WTC11 (cell line): ENCODE measurements around the gene ANKRD27. TPM values are rescaled to one million over a fixed set of nuclear protein-coding genes. Genes with fewer than 3 reads are reported as not detected.

Experiments
- ETV6 ChIP-seq: sonication (generic); formaldehyde crosslinking; IDR thresholded peaks from 2 replicates; pipeline ENCODE4 v1.8.1; 2022; ENCODE audit warnings: mild to moderate bottlenecking, missing genetic modification reagents
- FOXK1 ChIP-seq: sonication (generic); formaldehyde crosslinking; IDR thresholded peaks from 2 replicates; pipeline ENCODE4 v1.8.0; 2022; ENCODE audit warnings: mild to moderate bottlenecking, moderate library complexity, missing genetic modification reagents
- GABPB1 ChIP-seq: sonication (generic); formaldehyde crosslinking; IDR thresholded peaks from 2 replicates; pipeline ENCODE4 v1.8.1; 2023; ENCODE audit warnings: mild to moderate bottlenecking, missing genetic modification reagents
- GTF2I ChIP-seq: fragments of 250-450 bp; sonication (Bioruptor Pico); conservative IDR thresholded peaks from 2 replicates; pipeline ENCODE4 v1.4.0; 2021; ENCODE audit warnings: mild to moderate bottlenecking
- HMGA2 ChIP-seq: fragments of 250-450 bp; sonication (Bioruptor Pico); IDR thresholded peaks from 2 replicates; pipeline ENCODE4 v1.4.0; 2021; ENCODE audit warnings: mild to moderate bottlenecking, moderate library complexity
- JAZF1 ChIP-seq: fragments of 250-450 bp; sonication (Bioruptor Pico); IDR thresholded peaks from 2 replicates; pipeline ENCODE4 v1.9.0; 2021; ENCODE audit warnings: moderate library complexity, mild to moderate bottlenecking, inconsistent platforms
- NFATC4 ChIP-seq: fragments of 250-450 bp; sonication (Bioruptor Pico); IDR thresholded peaks from 2 replicates; pipeline ENCODE4 v1.9.0; 2021; ENCODE audit warnings: mild to moderate bottlenecking
- NFYB ChIP-seq: sonication (generic); formaldehyde crosslinking; conservative IDR thresholded peaks from 2 replicates; pipeline ENCODE4 v1.8.0; 2022; ENCODE audit warnings: low read depth, missing genetic modification reagents
- PRRX2 ChIP-seq: fragments of 250-450 bp; sonication (Bioruptor Pico); IDR thresholded peaks from 2 replicates; pipeline ENCODE4 v1.8.0; 2021; ENCODE audit warnings: mild to moderate bottlenecking
- ZNF138 ChIP-seq: sonication (generic); formaldehyde crosslinking; conservative IDR thresholded peaks from 2 replicates; pipeline ENCODE4 v1.8.1; 2022; ENCODE audit warnings: mild to moderate bottlenecking, moderate library complexity, missing genetic modification reagents
- ZNF232 ChIP-seq: sonication (generic); formaldehyde crosslinking; IDR thresholded peaks from 2 replicates; pipeline ENCODE4 v1.8.0; 2022; ENCODE audit warnings: mild to moderate bottlenecking, missing genetic modification reagents
- ZNF263 ChIP-seq: sonication (generic); formaldehyde crosslinking; IDR thresholded peaks from 2 replicates; pipeline ENCODE4 v1.8.1; 2022; ENCODE audit warnings: low read depth, mild to moderate bottlenecking, moderate library complexity, missing genetic modification reagents
- ZNF423 ChIP-seq: fragments of 250-450 bp; sonication (Bioruptor Pico); IDR thresholded peaks from 2 replicates; pipeline ENCODE4 v2.1.2; 2022; ENCODE audit warnings: mild to moderate bottlenecking, moderate library complexity
- ZNF671 ChIP-seq: fragments of 250-450 bp; sonication (Bioruptor Pico); IDR thresholded peaks from 2 replicates; pipeline ENCODE4 v1.8.0; 2021; ENCODE audit warnings: mild to moderate bottlenecking
- total RNA-seq: library from RNA; stranded (reverse); gene quantifications from 3 replicates; pipeline ENCODE4 v1.2.3, GENCODE V29; 2021
- TF ChIP-seq, protein P1 (sequence below): sonication (generic); formaldehyde crosslinking; IDR thresholded peaks from 2 replicates; pipeline ENCODE4 v1.8.1; 2022; ENCODE audit warnings: missing genetic modification reagents, borderline replicate concordance
- TF ChIP-seq, protein P2 (sequence below): fragments of 250-450 bp; sonication (Bioruptor Pico); IDR thresholded peaks from 2 replicates; pipeline ENCODE4 v1.9.0; 2021; ENCODE audit warnings: mild to moderate bottlenecking
- TF ChIP-seq, protein P3 (sequence below): sonication (generic); formaldehyde crosslinking; IDR thresholded peaks from 2 replicates; pipeline ENCODE4 v1.8.0; 2022; ENCODE audit warnings: mild to moderate bottlenecking, missing genetic modification reagents
- TF ChIP-seq, protein P4 (sequence below): sonication (generic); formaldehyde crosslinking; IDR thresholded peaks from 2 replicates; pipeline ENCODE4 v1.8.0; 2022; ENCODE audit warnings: mild to moderate bottlenecking, missing genetic modification reagents
- TF ChIP-seq, protein P5 (sequence below): sonication (generic); formaldehyde crosslinking; IDR thresholded peaks from 2 replicates; pipeline ENCODE4 v1.8.1; 2023; ENCODE audit warnings: mild to moderate bottlenecking, missing genetic modification reagents, moderate library complexity
- TF ChIP-seq, protein P6 (sequence below): sonication (generic); formaldehyde crosslinking; IDR thresholded peaks from 2 replicates; pipeline ENCODE4 v1.8.0; 2023; ENCODE audit warnings: missing genetic modification reagents
- TF ChIP-seq, protein P7 (sequence below): fragments of 250-450 bp; sonication (Bioruptor Pico); IDR thresholded peaks from 2 replicates; pipeline ENCODE4 v1.9.0; 2021; ENCODE audit warnings: moderate library complexity, mild to moderate bottlenecking, inconsistent platforms, borderline replicate concordance
- TF ChIP-seq, protein P8 (sequence below): sonication (generic); formaldehyde crosslinking; conservative IDR thresholded peaks from 2 replicates; pipeline ENCODE4 v1.8.1; 2023; ENCODE audit warnings: mild to moderate bottlenecking, low read depth, missing genetic modification reagents, moderate library complexity
- TF ChIP-seq, protein P9 (sequence below): fragments of 200-600 bp; IDR thresholded peaks from 2 replicates; pipeline ENCODE4 v1.8.0; 2022; ENCODE audit warnings: antibody characterized with exemption
- TF ChIP-seq, protein P10 (sequence below): sonication (generic); formaldehyde crosslinking; IDR thresholded peaks from 2 replicates; pipeline ENCODE4 v1.8.1; 2022; ENCODE audit warnings: low read depth, mild to moderate bottlenecking, moderate library complexity, missing genetic modification reagents, borderline replicate concordance

ANKRD27 gene
- total RNA-seq, 1 experiment from 2014 or later = 48.6 TPM

DNA sequence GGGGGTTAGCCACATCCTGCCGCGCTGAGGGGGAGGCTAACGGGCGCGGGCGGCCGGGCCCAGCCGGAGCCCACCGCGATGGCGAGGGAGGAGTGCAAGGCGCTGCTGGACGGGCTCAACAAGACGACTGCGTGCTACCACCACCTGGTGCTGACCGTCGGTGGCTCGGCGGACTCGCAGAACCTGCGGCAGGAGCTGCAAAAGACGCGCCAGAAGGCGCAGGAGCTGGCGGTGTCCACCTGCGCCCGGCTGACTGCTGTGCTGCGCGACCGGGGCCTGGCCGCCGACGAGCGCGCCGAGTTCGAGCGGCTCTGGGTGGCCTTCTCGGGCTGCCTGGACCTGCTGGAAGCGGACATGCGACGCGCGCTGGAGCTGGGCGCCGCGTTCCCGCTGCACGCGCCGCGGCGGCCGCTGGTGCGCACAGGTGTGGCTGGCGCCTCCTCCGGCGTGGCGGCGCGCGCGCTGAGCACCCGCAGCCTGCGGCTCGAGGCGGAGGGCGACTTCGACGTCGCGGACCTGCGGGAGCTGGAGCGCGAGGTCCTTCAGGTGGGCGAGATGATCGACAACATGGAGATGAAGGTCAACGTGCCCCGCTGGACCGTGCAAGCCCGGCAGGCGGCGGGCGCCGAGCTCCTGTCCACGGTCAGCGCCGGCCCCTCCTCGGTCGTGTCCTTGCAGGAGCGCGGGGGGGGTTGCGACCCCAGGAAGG is 1.4 kb upstream of the ANKRD27 start (continued):
- TF ChIP-seq, protein P1, sequence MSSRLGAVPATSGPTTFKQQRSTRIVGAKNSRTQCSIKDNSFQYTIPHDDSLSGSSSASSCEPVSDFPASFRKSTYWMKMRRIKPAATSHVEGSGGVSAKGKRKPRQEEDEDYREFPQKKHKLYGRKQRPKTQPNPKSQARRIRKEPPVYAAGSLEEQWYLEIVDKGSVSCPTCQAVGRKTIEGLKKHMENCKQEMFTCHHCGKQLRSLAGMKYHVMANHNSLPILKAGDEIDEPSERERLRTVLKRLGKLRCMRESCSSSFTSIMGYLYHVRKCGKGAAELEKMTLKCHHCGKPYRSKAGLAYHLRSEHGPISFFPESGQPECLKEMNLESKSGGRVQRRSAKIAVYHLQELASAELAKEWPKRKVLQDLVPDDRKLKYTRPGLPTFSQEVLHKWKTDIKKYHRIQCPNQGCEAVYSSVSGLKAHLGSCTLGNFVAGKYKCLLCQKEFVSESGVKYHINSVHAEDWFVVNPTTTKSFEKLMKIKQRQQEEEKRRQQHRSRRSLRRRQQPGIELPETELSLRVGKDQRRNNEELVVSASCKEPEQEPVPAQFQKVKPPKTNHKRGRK (CRISPR knock-in tag) = no peak
- TF ChIP-seq, protein P2, sequence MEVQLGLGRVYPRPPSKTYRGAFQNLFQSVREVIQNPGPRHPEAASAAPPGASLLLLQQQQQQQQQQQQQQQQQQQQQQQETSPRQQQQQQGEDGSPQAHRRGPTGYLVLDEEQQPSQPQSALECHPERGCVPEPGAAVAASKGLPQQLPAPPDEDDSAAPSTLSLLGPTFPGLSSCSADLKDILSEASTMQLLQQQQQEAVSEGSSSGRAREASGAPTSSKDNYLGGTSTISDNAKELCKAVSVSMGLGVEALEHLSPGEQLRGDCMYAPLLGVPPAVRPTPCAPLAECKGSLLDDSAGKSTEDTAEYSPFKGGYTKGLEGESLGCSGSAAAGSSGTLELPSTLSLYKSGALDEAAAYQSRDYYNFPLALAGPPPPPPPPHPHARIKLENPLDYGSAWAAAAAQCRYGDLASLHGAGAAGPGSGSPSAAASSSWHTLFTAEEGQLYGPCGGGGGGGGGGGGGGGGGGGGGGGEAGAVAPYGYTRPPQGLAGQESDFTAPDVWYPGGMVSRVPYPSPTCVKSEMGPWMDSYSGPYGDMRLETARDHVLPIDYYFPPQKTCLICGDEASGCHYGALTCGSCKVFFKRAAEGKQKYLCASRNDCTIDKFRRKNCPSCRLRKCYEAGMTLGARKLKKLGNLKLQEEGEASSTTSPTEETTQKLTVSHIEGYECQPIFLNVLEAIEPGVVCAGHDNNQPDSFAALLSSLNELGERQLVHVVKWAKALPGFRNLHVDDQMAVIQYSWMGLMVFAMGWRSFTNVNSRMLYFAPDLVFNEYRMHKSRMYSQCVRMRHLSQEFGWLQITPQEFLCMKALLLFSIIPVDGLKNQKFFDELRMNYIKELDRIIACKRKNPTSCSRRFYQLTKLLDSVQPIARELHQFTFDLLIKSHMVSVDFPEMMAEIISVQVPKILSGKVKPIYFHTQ (CRISPR knock-in tag) = no peak
- TF ChIP-seq GABPB1 (no peak), GTF2I (CRISPR knock-in tag) (no peak), ZNF138 (no peak), ZNF671 (CRISPR knock-in tag) (no peak), NFYB (CRISPR knock-in tag) (0 out of 2 replicates have a peak, but pooled peaks have one; percentile 18), NFATC4 (CRISPR knock-in tag) (no peak), FOXK1 (CRISPR knock-in tag) (peak; percentile 71), ZNF423 (CRISPR knock-in tag) (no peak), ETV6 (peak; percentile 38; the same call in 1 of the 2 replicates), ZNF232 (CRISPR knock-in tag) (peak; percentile 34; the same call in 1 of the 2 replicates), ZNF263 (CRISPR knock-in tag) (no peak), HMGA2 (CRISPR knock-in tag) (no peak), PRRX2 (no peak), JAZF1 (CRISPR knock-in tag) (no peak)
- TF ChIP-seq, protein P3, sequence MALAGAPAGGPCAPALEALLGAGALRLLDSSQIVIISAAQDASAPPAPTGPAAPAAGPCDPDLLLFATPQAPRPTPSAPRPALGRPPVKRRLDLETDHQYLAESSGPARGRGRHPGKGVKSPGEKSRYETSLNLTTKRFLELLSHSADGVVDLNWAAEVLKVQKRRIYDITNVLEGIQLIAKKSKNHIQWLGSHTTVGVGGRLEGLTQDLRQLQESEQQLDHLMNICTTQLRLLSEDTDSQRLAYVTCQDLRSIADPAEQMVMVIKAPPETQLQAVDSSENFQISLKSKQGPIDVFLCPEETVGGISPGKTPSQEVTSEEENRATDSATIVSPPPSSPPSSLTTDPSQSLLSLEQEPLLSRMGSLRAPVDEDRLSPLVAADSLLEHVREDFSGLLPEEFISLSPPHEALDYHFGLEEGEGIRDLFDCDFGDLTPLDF (CRISPR knock-in tag) = no peak
- TF ChIP-seq, protein P4, sequence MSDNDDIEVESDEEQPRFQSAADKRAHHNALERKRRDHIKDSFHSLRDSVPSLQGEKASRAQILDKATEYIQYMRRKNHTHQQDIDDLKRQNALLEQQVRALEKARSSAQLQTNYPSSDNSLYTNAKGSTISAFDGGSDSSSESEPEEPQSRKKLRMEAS = peak; percentile 54; the same call in 1 of the 2 replicates
- TF ChIP-seq, protein P5, sequence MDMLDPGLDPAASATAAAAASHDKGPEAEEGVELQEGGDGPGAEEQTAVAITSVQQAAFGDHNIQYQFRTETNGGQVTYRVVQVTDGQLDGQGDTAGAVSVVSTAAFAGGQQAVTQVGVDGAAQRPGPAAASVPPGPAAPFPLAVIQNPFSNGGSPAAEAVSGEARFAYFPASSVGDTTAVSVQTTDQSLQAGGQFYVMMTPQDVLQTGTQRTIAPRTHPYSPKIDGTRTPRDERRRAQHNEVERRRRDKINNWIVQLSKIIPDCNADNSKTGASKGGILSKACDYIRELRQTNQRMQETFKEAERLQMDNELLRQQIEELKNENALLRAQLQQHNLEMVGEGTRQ (CRISPR knock-in tag) = no peak; the same call in 1 of the 2 replicates
- TF ChIP-seq, protein P6, sequence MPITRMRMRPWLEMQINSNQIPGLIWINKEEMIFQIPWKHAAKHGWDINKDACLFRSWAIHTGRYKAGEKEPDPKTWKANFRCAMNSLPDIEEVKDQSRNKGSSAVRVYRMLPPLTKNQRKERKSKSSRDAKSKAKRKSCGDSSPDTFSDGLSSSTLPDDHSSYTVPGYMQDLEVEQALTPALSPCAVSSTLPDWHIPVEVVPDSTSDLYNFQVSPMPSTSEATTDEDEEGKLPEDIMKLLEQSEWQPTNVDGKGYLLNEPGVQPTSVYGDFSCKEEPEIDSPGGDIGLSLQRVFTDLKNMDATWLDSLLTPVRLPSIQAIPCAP (CRISPR knock-in tag) = peak; percentile 61; the same call in 1 of the 2 replicates
- TF ChIP-seq, protein P7, sequence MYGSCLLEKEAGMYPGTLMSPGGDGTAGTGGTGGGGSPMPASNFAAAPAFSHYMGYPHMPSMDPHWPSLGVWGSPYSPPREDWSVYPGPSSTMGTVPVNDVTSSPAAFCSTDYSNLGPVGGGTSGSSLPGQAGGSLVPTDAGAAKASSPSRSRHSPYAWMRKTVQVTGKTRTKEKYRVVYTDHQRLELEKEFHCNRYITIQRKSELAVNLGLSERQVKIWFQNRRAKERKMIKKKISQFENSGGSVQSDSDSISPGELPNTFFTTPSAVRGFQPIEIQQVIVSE (CRISPR knock-in tag) = no peak
- TF ChIP-seq, protein P8, sequence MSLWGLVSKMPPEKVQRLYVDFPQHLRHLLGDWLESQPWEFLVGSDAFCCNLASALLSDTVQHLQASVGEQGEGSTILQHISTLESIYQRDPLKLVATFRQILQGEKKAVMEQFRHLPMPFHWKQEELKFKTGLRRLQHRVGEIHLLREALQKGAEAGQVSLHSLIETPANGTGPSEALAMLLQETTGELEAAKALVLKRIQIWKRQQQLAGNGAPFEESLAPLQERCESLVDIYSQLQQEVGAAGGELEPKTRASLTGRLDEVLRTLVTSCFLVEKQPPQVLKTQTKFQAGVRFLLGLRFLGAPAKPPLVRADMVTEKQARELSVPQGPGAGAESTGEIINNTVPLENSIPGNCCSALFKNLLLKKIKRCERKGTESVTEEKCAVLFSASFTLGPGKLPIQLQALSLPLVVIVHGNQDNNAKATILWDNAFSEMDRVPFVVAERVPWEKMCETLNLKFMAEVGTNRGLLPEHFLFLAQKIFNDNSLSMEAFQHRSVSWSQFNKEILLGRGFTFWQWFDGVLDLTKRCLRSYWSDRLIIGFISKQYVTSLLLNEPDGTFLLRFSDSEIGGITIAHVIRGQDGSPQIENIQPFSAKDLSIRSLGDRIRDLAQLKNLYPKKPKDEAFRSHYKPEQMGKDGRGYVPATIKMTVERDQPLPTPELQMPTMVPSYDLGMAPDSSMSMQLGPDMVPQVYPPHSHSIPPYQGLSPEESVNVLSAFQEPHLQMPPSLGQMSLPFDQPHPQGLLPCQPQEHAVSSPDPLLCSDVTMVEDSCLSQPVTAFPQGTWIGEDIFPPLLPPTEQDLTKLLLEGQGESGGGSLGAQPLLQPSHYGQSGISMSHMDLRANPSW (CRISPR knock-in tag) = no peak
- TF ChIP-seq, protein P9, sequence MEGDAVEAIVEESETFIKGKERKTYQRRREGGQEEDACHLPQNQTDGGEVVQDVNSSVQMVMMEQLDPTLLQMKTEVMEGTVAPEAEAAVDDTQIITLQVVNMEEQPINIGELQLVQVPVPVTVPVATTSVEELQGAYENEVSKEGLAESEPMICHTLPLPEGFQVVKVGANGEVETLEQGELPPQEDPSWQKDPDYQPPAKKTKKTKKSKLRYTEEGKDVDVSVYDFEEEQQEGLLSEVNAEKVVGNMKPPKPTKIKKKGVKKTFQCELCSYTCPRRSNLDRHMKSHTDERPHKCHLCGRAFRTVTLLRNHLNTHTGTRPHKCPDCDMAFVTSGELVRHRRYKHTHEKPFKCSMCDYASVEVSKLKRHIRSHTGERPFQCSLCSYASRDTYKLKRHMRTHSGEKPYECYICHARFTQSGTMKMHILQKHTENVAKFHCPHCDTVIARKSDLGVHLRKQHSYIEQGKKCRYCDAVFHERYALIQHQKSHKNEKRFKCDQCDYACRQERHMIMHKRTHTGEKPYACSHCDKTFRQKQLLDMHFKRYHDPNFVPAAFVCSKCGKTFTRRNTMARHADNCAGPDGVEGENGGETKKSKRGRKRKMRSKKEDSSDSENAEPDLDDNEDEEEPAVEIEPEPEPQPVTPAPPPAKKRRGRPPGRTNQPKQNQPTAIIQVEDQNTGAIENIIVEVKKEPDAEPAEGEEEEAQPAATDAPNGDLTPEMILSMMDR = no peak
- TF ChIP-seq, protein P10, sequence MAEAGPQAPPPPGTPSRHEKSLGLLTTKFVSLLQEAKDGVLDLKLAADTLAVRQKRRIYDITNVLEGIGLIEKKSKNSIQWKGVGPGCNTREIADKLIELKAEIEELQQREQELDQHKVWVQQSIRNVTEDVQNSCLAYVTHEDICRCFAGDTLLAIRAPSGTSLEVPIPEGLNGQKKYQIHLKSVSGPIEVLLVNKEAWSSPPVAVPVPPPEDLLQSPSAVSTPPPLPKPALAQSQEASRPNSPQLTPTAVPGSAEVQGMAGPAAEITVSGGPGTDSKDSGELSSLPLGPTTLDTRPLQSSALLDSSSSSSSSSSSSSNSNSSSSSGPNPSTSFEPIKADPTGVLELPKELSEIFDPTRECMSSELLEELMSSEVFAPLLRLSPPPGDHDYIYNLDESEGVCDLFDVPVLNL (CRISPR knock-in tag) = no peak
